H1 (cell line): Measurements from ENCODE around the gene ACTG1. TPM values are rescaled to one million over a fixed set of nuclear protein-coding genes. Genes with fewer than 3 reads are reported as not detected.

Source experiments
- CHD1 ChIP-seq: IDR thresholded peaks from 2 replicates; pipeline ENCODE4 v1.6.1; 2012; ENCODE audit warnings: low read depth, low read length, improper control_type of control experiment
- SIN3A ChIP-seq, 2 experiments: IDR thresholded peaks in 1 of 2; conservative IDR thresholded peaks in 1 of 2; 2 replicates each; pipeline ENCODE4 v1.6.1; 2011 to 2012; ENCODE audit warnings: low read length in 2 of 2, improper control_type of control experiment in 1 of 2, low read depth in 1 of 2, mild to moderate bottlenecking in 1 of 2
- polyA plus RNA-seq, 7 experiments: library from polyadenylated mRNA; depleted of rRNA in 3 of 7; stranded (reverse) in 5 of 7; unstranded in 2 of 7; fragments of >200 nt in 5 of 7; fragments of 200-250 nt in 2 of 7; gene quantifications; 1 replicate in 5 of 7; 2 replicates in 1 of 7; 4 replicates in 1 of 7; pipeline versions ENCODE4 v1.2.1 to v1.2.3, GENCODE V29; 2011 to 2013; ENCODE audit warnings: missing spikeins in 2 of 7, mixed read lengths in 2 of 7
- total RNA-seq: library from RNA; stranded (reverse); fragmentation: NEBNext Ultra II Directional; extraction: Animal tissue kit (Norgen Biotek cat#: 25700); gene quantifications from 2 replicates; pipeline ENCODE4 v1.2.1, GENCODE V29; 2021
- TF ChIP-seq, protein P1 (sequence below): fragments of 300-600 bp; sonication (generic); IDR thresholded peaks from 2 replicates; pipeline ENCODE4 v1.7.1; 2012; ENCODE audit warnings: low read length, moderate library complexity, mild to moderate bottlenecking, inconsistent platforms; ENCODE audit not compliant: insufficient replicate concordance

ACTG1 gene
- total and polyA plus RNA-seq, 2 of the 8 experiments (the other 6 are each of a cell fraction or from before 2014, with no cell fraction given): 3,535 to 5,010 TPM

- TF ChIP-seq, protein P1, sequence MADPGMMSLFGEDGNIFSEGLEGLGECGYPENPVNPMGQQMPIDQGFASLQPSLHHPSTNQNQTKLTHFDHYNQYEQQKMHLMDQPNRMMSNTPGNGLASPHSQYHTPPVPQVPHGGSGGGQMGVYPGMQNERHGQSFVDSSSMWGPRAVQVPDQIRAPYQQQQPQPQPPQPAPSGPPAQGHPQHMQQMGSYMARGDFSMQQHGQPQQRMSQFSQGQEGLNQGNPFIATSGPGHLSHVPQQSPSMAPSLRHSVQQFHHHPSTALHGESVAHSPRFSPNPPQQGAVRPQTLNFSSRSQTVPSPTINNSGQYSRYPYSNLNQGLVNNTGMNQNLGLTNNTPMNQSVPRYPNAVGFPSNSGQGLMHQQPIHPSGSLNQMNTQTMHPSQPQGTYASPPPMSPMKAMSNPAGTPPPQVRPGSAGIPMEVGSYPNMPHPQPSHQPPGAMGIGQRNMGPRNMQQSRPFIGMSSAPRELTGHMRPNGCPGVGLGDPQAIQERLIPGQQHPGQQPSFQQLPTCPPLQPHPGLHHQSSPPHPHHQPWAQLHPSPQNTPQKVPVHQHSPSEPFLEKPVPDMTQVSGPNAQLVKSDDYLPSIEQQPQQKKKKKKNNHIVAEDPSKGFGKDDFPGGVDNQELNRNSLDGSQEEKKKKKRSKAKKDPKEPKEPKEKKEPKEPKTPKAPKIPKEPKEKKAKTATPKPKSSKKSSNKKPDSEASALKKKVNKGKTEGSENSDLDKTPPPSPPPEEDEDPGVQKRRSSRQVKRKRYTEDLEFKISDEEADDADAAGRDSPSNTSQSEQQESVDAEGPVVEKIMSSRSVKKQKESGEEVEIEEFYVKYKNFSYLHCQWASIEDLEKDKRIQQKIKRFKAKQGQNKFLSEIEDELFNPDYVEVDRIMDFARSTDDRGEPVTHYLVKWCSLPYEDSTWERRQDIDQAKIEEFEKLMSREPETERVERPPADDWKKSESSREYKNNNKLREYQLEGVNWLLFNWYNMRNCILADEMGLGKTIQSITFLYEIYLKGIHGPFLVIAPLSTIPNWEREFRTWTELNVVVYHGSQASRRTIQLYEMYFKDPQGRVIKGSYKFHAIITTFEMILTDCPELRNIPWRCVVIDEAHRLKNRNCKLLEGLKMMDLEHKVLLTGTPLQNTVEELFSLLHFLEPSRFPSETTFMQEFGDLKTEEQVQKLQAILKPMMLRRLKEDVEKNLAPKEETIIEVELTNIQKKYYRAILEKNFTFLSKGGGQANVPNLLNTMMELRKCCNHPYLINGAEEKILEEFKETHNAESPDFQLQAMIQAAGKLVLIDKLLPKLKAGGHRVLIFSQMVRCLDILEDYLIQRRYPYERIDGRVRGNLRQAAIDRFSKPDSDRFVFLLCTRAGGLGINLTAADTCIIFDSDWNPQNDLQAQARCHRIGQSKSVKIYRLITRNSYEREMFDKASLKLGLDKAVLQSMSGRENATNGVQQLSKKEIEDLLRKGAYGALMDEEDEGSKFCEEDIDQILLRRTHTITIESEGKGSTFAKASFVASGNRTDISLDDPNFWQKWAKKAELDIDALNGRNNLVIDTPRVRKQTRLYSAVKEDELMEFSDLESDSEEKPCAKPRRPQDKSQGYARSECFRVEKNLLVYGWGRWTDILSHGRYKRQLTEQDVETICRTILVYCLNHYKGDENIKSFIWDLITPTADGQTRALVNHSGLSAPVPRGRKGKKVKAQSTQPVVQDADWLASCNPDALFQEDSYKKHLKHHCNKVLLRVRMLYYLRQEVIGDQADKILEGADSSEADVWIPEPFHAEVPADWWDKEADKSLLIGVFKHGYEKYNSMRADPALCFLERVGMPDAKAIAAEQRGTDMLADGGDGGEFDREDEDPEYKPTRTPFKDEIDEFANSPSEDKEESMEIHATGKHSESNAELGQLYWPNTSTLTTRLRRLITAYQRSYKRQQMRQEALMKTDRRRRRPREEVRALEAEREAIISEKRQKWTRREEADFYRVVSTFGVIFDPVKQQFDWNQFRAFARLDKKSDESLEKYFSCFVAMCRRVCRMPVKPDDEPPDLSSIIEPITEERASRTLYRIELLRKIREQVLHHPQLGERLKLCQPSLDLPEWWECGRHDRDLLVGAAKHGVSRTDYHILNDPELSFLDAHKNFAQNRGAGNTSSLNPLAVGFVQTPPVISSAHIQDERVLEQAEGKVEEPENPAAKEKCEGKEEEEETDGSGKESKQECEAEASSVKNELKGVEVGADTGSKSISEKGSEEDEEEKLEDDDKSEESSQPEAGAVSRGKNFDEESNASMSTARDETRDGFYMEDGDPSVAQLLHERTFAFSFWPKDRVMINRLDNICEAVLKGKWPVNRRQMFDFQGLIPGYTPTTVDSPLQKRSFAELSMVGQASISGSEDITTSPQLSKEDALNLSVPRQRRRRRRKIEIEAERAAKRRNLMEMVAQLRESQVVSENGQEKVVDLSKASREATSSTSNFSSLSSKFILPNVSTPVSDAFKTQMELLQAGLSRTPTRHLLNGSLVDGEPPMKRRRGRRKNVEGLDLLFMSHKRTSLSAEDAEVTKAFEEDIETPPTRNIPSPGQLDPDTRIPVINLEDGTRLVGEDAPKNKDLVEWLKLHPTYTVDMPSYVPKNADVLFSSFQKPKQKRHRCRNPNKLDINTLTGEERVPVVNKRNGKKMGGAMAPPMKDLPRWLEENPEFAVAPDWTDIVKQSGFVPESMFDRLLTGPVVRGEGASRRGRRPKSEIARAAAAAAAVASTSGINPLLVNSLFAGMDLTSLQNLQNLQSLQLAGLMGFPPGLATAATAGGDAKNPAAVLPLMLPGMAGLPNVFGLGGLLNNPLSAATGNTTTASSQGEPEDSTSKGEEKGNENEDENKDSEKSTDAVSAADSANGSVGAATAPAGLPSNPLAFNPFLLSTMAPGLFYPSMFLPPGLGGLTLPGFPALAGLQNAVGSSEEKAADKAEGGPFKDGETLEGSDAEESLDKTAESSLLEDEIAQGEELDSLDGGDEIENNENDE: peak; percentile 9
- TF ChIP-seq CHD1: no peak
- TF ChIP-seq SIN3A (conservative IDR thresholded peaks at IDR 0.05 in 1 of 2, IDR thresholded peaks at IDR 0.05 in 1 of 2; ENCODE audit: low read depth in 1 of 2, low read length in 2 of 2): peak in 1 of 2 experiments; percentile 33; a peak in 1 of 4 replicates
Observed at GRCh38 chr17:81510785-81511553, 1.6 kb downstream of the ACTG1 start (continued).
